Peyer's patch (tissue), 4 donors: ENCODE data around the gene CGB8. TPM values are rescaled to one million over a fixed set of nuclear protein-coding genes. Genes with fewer than 3 reads are reported as not detected.
"Not testable (repeated sequence)": the region's sequence is repeated elsewhere in the genome, so short reads cannot be mapped to it uniquely, and the experiment has no call there.

Experiments
- DNase-seq, 3 donors: peaks; one replicate each; pipeline ENCODE4 v3.0.0-alpha.2; 2017 to 2019
- H3K27ac ChIP-seq, 4 donors: fragments of 200-600 bp; sonication (generic); one replicate each; pipeline ENCODE4 v1.5.1; 2016 to 2019
- H3K27me3 ChIP-seq, 2 donors: fragments of 200-600 bp; sonication (generic); one replicate each; pipeline ENCODE4 v1.5.1; 2019
- H3K36me3 ChIP-seq, 3 donors: fragments of 200-600 bp; sonication (generic); one replicate each; pipeline ENCODE4 v1.5.1; 2016 to 2019
- H3K4me1 ChIP-seq, 4 donors: fragments of 200-600 bp; sonication (generic); one replicate each; pipeline ENCODE4 v1.5.1; 2016 to 2019
- H3K4me3 ChIP-seq, 4 donors: fragments of 200-600 bp; sonication (generic); 1 replicate in 3 of 4; 2 replicates in 1 of 4; pipeline ENCODE4 v1.5.1; 2016 to 2019; ENCODE audit warnings: mild to moderate bottlenecking in 1 of 4
- H3K9me3 ChIP-seq, 4 donors: fragments of 200-600 bp; sonication (generic); one replicate each; pipeline ENCODE4 v1.5.1; 2016 to 2019; ENCODE audit warnings: mild to moderate bottlenecking in 1 of 4
- CTCF ChIP-seq, 6 experiments: fragments of 450-650 bp in 4 of 6; fragments of 200-600 bp in 2 of 6; sonication (generic) in 1 of 6; IDR thresholded peaks; one replicate each; pipeline ENCODE4 v1.5.1; 2017 to 2019; ENCODE audit warnings: antibody characterized with exemption in 6 of 6, mild to moderate bottlenecking in 3 of 6, moderate library complexity in 1 of 6
- POLR2A ChIP-seq, 2 donors: fragments of 450-650 bp; IDR thresholded peaks; one replicate each; pipeline ENCODE4 v1.5.1; 2017; ENCODE audit warnings: antibody characterized with exemption in 2 of 2, mild to moderate bottlenecking in 2 of 2, moderate library complexity in 2 of 2
- total RNA-seq, 4 donors: library from RNA; depleted of rRNA; stranded (reverse); fragments of >200 nt; gene quantifications; one replicate each; pipeline ENCODE4 v1.1.0, GENCODE V29; 2016

The CGB8 gene
- total RNA-seq, 4 donors from 2014 or later = not detected

- Histone ChIP-seq H3K4me3 (no peak overlapping the region), H3K9me3 (no peaks in the 10 kb centered on the region), H3K4me1 (peaks cover 0 to 26% (median 9%) of the 10 kb centered on the region in 4 donors), H3K27me3 (peaks cover 0 to 4% of the 10 kb centered on the region in 2 donors), H3K27ac (no peak overlapping the region), H3K36me3 (no peaks in the 10 kb centered on the region)
- TF ChIP-seq POLR2A (IDR thresholded peaks at IDR 0.05) = no peak
- DNase-seq = no peak
These were observed 27.7 kb downstream of the CGB8 start for GRCh38 chr19:49020931-49021895.

GRCh38 chr19:49020342-49020741 is 28.6 kb downstream of the CGB8 start:
- H3K4me3 ChIP-seq = no peak overlapping the region
- H3K27me3 ChIP-seq = peaks cover 0 to 4% of the 10 kb centered on the region in 2 donors
- no peak overlapping the region for H3K27ac ChIP-seq
- TF ChIP-seq POLR2A (IDR thresholded peaks at IDR 0.05) = no peak
- no peak for TF ChIP-seq CTCF (IDR thresholded peaks at IDR 0.05)
- peaks cover 0 to 26% (median 9%) of the 10 kb centered on the region in 4 donors for H3K4me1 ChIP-seq
- H3K36me3 ChIP-seq = peaks cover 0 to 2% (median 0%) of the 10 kb centered on the region in 3 donors
- DNase-seq = no peak
- no peaks in the 10 kb centered on the region for H3K9me3 ChIP-seq

GRCh38 chr19:49019242-49019932 is 29.5 kb downstream of the CGB8 start:
- Histone ChIP-seq H3K9me3 (no peaks in the 10 kb centered on the region), H3K27me3 (peaks cover 0 to 4% of the 10 kb centered on the region in 2 donors), H3K4me1 (peaks cover 0 to 26% (median 9%) of the 10 kb centered on the region in 4 donors), H3K27ac (no peak overlapping the region), H3K4me3 (peak overlapping the region; percentile 35 to 63 (median 56)), H3K36me3 (peaks cover 0 to 4% (median 0%) of the 10 kb centered on the region in 3 donors)
- TF ChIP-seq POLR2A (IDR thresholded peaks at IDR 0.05) (peak; percentile 11 to 33), CTCF (IDR thresholded peaks at IDR 0.05) (peak in 1 of 6 experiments; percentile 8)
- peak; percentile 71 to 89 (median 87) for DNase-seq

GRCh38 chr19:49018388-49019241 is 30.3 kb downstream of the CGB8 start:
- peak in 2 of 3 donors; percentile 44 to 55 for DNase-seq
- H3K36me3 ChIP-seq, H3K27me3 ChIP-seq, H3K9me3 ChIP-seq: not testable (repeated sequence)
- Histone ChIP-seq H3K27ac (peak overlapping the region in 1 of 4 donors; percentile 64), H3K4me3 (peak overlapping the region; percentile 35 to 63 (median 56)), H3K4me1 (peaks cover 0 to 26% (median 9%) of the 10 kb centered on the region in 4 donors)

GRCh38 chr19:49017666-49018351 is 31.1 kb downstream of the CGB8 start:
- H3K9me3 ChIP-seq = no peaks in the 10 kb centered on the region
- peaks cover 0 to 4% of the 10 kb centered on the region in 2 donors for H3K27me3 ChIP-seq
- H3K36me3 ChIP-seq = peaks cover 0 to 4% (median 0%) of the 10 kb centered on the region in 3 donors
- TF ChIP-seq CTCF (IDR thresholded peaks at IDR 0.05) = peak; percentile 36 to 55 (median 46)
- TF ChIP-seq POLR2A (IDR thresholded peaks at IDR 0.05) = peak in 1 of 2 donors; percentile 55
- H3K4me3 ChIP-seq = peak overlapping the region; percentile 35 to 63 (median 56)
- H3K4me1 ChIP-seq = peaks cover 0 to 26% (median 9%) of the 10 kb centered on the region in 4 donors
- H3K27ac ChIP-seq = peak overlapping the region in 3 of 4 donors; percentile 4 to 64 (median 51)
- DNase-seq = peak; percentile 49 to 84 (median 75)
